ENCODE data around the gene EBF4. TPM values are rescaled to one million over a fixed set of nuclear protein-coding genes. Genes with fewer than 3 reads are reported as not detected.

EBF4 gene
- total and polyA plus RNA-seq, 2 of the 8 experiments (the other 6 are each of a cell fraction or from before 2014, with no cell fraction given): 1.2 to 2.9 TPM

DNA sequence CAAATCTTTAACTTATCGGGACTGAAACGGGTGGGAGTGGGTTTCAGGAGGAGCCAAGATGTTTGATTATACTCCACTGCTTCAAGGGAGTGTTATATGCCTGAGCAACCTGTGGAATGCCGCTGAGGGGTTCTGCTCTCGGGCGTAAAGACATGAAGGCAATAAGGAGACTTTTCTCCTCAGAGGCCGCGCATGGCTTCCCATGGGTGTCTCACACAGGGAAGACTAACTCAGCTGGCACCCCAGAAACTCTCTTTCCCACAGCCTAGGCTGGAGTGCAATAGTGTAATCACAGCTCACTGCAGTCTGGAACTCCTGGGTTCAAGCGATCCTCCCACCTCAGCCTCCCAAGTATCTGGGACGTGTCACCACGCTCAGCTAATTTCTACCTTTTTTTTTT lies 117.1 kb downstream of the EBF4 start:
- H3K27ac ChIP-seq (ENCODE audit: low read depth, low read length): no peak overlapping the region
- no peak overlapping the region for H4K8ac ChIP-seq (ENCODE audit: extremely low read depth, insufficient read depth, low read length)
- ChIA-PET POLR2A (ENCODE audit: partially characterized antibody) (no interaction called here), CTCF (ENCODE audit: partially characterized antibody) (interaction anchor here (0.6 to 3.5 kb wide), 2 partner anchors 9 to 43 kb away, joined by 3 to 9 read pairs; no protein-coding TSS in a partner anchor)
- peaks cover 4% of the 10 kb centered on the region; the same call in 1 of the 2 replicates for H3K23me2 ChIP-seq (ENCODE audit: low read depth, low read length)
- H3K14ac ChIP-seq (ENCODE audit: insufficient read length): no peak overlapping the region
- no peak overlapping the region for H3K18ac ChIP-seq (ENCODE audit: extremely low read depth, low read length)
- WGBS, 2 experiments (ENCODE audit: extremely low coverage in 1 of 2, insufficient coverage in 1 of 2, insufficient read length in 1 of 2, insufficient replicate concordance in 2 of 2, low coverage in 1 of 2, low lambda C conversion rate in 2 of 2, missing lambda C conversion rate in 1 of 2): 94% methylated on average over 10 of the region's 10 CpGs; no CpG with 5 or more reads in 1 of the 2 experiments
- peaks cover 0 to 12% (median 8%) of the 10 kb centered on the region in 4 experiments; a peak in 6 of 7 replicates for H3K4me1 ChIP-seq (replicated peaks in 1 of 4; ENCODE audit: control insufficient read depth in 3 of 4, insufficient read depth in 4 of 4, low read length in 3 of 4)
- H3K36me3 ChIP-seq (ENCODE audit: control insufficient read depth in 2 of 4, insufficient read depth in 4 of 4, low read length in 3 of 4): no peaks in the 10 kb centered on the region
- H3K4ac ChIP-seq (replicated peaks; ENCODE audit: insufficient read length, low read depth, low read length): no peak overlapping the region
- no peak overlapping the region for H4K5ac ChIP-seq (ENCODE audit: insufficient read length, low read depth, low read length)
- H4K20me1 ChIP-seq (replicated peaks in 1 of 2; ENCODE audit: control insufficient read depth in 1 of 2, insufficient read depth in 2 of 2, low read length in 2 of 2): peaks cover 0 to 2% of the 10 kb centered on the region in 2 experiments
- no peak for FAIRE-seq
- peaks cover 21 to 32% (median 28%) of the 10 kb centered on the region in 4 experiments for H3K27me3 ChIP-seq (replicated peaks in 1 of 4; ENCODE audit: control insufficient read depth in 3 of 4, extremely low read depth in 1 of 4, insufficient read depth in 3 of 4, low read length in 3 of 4)
- H3K9me3 ChIP-seq (ENCODE audit: insufficient read depth in 2 of 2, low read depth in 1 of 2, low read length in 1 of 2): 0 out of 4 replicates have a peak, but pooled peaks cover 0 to 7% of the 10 kb centered on the region in 2 experiments
- no peak overlapping the region for H2BK12ac ChIP-seq (ENCODE audit: low read depth, low read length)
- no peaks in the 10 kb centered on the region for H3K79me2 ChIP-seq (ENCODE audit: control insufficient read depth in 1 of 2, insufficient read depth in 2 of 2, low read length in 2 of 2)
- H2BK5ac ChIP-seq (ENCODE audit: low read depth, low read length): no peak overlapping the region
- H2AFZ ChIP-seq (ENCODE audit: low read length): no peak overlapping the region
- no peak overlapping the region for H2BK20ac ChIP-seq (ENCODE audit: low read length)
- no peak overlapping the region for H2BK15ac ChIP-seq (ENCODE audit: low read length)
- H3K56ac ChIP-seq (replicated peaks; ENCODE audit: insufficient read length, low read depth, low read length): no peak overlapping the region
- H3K23ac ChIP-seq (ENCODE audit: insufficient read length): no peak overlapping the region
- H3K79me1 ChIP-seq (ENCODE audit: low read depth, low read length): no peaks in the 10 kb centered on the region
- no peak overlapping the region for H2BK120ac ChIP-seq (replicated peaks; ENCODE audit: low read depth, low read length)
- no peak overlapping the region for H2AK5ac ChIP-seq (ENCODE audit: low read depth, low read length)
- no peak overlapping the region for H3K9ac ChIP-seq (replicated peaks in 1 of 4; ENCODE audit: extremely low read depth in 1 of 4, low read depth in 3 of 4, low read length in 3 of 4)
- no peak for DNase-seq (ENCODE audit: low read depth in 1 of 2, low spot score in 2 of 2)
- no peak overlapping the region for H3K4me2 ChIP-seq (ENCODE audit: insufficient read depth in 1 of 2, low read depth in 2 of 2, low read length in 2 of 2)
- H4K91ac ChIP-seq (replicated peaks; ENCODE audit: insufficient read length, low read length): no peak overlapping the region
- TF ChIP-seq KDM4A (IDR thresholded peaks at IDR 0.05; ENCODE audit: low read depth, low read length, severe bottlenecking) (no peak), SAP30 (IDR thresholded peaks at IDR 0.05; ENCODE audit: insufficient read depth, insufficient replicate concordance, low read length) (no peak), POU5F1 (IDR thresholded peaks at IDR 0.05; ENCODE audit: low read depth, low read length) (no peak), SP1 (IDR thresholded peaks at IDR 0.05; ENCODE audit: low read depth, low read length) (no peak), RAD21 (IDR thresholded peaks at IDR 0.05 in 1 of 2, conservative IDR thresholded peaks at IDR 0.05 in 1 of 2; ENCODE audit: low read depth in 2 of 2, low read length in 2 of 2) (no peak), CHD2 (IDR thresholded peaks at IDR 0.05; ENCODE audit: low read length) (no peak)
- TF ChIP-seq, protein P1, sequence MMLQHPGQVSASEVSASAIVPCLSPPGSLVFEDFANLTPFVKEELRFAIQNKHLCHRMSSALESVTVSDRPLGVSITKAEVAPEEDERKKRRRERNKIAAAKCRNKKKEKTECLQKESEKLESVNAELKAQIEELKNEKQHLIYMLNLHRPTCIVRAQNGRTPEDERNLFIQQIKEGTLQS (IDR thresholded peaks at IDR 0.05; ENCODE audit: insufficient read depth, low read depth, low read length): no peak
- H3K4me3 ChIP-seq (ENCODE audit: extremely low read depth in 1 of 4, insufficient read depth in 2 of 4, low read depth in 3 of 4, low read length in 4 of 4): no peak overlapping the region

Measured in H1 (cell line).